GM18861 (cell line): ENCODE measurements around the gene FBXO21.
A peak's percentile ranks its signal among the peaks of the same experiment; 100 is the strongest.

Experiments used
- ATAC-seq: cut with Tn5 transposase; IDR thresholded peaks from one replicate; pipeline ENCODE4 v1.9.1; 2021; ENCODE audit not compliant: unreplicated experiment

The FBXO21 gene

GRCh38 chr12:117167769-117168168, 22.5 kb downstream of the FBXO21 start:
- ATAC-seq = no peak

GRCh38 chr12:117166107-117166506, 24.2 kb downstream of the FBXO21 start:
- ATAC-seq = no peak

GRCh38 chr12:117165342-117165741, 24.9 kb downstream of the FBXO21 start:
- ATAC-seq = no peak

- no peak for ATAC-seq
These were observed 27.6 kb downstream of the FBXO21 start for GRCh38 chr12:117162633-117163032.

- ATAC-seq = no peak
These were observed 28.1 kb downstream of the FBXO21 start for GRCh38 chr12:117162167-117162539.

GRCh38 chr12:117161460-117162166, 28.7 kb downstream of the FBXO21 start:
- no peak for ATAC-seq

- no peak for ATAC-seq
These were observed 30.6 kb downstream of the FBXO21 start for GRCh38 chr12:117159674-117160073.

GRCh38 chr12:117158911-117159553, 31.2 kb downstream of the FBXO21 start:
- no peak for ATAC-seq

GRCh38 chr12:117158096-117158495, 32.2 kb downstream of the FBXO21 start:
- no peak for ATAC-seq

GRCh38 chr12:117155278-117156060, 34.8 kb downstream of the FBXO21 start:
- ATAC-seq = peak; percentile 79

GRCh38 chr12:117152793-117153775, 37.2 kb downstream of the FBXO21 start:
- ATAC-seq = no peak

GRCh38 chr12:117151403-117152031, 38.8 kb downstream of the FBXO21 start:
- no peak for ATAC-seq

- ATAC-seq = no peak
These were observed 40.8 kb downstream of the FBXO21 start for GRCh38 chr12:117149431-117149830.

GRCh38 chr12:117148642-117149041, 41.6 kb downstream of the FBXO21 start:
- ATAC-seq = no peak

GRCh38 chr12:117147639-117148038, 42.6 kb downstream of the FBXO21 start:
- ATAC-seq = no peak

- ATAC-seq = no peak
These were observed 44.6 kb downstream of the FBXO21 start for GRCh38 chr12:117145597-117146154.

- no peak for ATAC-seq
These were observed 45.7 kb downstream of the FBXO21 start for GRCh38 chr12:117144599-117144998.

GRCh38 chr12:117143008-117143532, 47.2 kb downstream of the FBXO21 start:
- no peak for ATAC-seq

GRCh38 chr12:117142094-117142493, 48.2 kb downstream of the FBXO21 start:
- no peak for ATAC-seq
